Stimulated activated CD8-positive, alpha-beta memory T cell treated with anti-CD3 and anti-CD28 coated beads, Interleukin-12 subunit alpha, Interleukin-12 subunit beta, amount 100 ng/mL, for 4 hours (primary cell): ENCODE data around the gene NCR3LG1.
A peak's percentile ranks its signal among the peaks of the same experiment; 100 is the strongest.

Source experiments
- DNase-seq: peaks from one replicate; pipeline ENCODE4 v3.0.0-alpha.2; 2020; ENCODE audit warnings: low read depth

Gene NCR3LG1

DNA sequence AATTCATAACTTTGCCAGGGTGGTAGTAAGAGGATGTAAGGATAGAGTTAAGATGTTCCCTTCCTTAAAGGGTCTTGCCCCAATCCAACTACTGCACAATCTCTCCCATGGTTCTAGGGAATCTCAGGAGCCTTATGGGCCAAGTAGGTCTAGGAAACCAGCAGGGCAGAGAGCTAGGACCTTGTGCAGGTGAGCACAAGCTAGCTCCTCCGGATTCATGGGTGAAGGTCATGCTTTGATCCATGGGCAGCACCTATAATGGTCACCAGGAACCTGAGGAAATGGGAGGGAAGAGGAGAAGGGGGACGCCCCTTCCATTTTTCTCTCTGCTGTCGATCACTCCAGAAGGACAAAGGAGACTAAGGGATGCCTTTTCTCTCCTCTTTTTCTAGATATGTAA is 20.0 kb downstream of the NCR3LG1 start:
- DNase-seq, result no peak

DNA sequence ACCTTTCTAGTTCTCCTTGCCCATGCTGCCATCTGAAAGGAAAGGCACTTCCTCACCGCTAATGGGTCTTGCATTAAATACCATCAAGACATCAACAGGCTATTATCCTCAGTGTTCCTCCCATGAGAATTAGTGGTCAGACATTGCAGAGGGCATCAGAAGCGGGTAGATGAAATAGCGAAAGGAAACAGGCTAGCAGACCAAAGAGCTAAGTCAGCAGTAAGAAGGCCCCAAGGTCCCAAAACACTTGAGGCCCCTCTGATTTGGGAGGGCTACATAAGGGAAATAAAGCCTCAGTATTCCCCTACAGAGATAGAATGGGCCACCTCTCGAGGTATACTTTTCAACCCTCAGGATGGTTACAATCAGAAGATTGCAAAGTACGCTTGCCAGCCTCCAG is 23.9 kb downstream of the NCR3LG1 start:
- DNase-seq, result no peak

DNA sequence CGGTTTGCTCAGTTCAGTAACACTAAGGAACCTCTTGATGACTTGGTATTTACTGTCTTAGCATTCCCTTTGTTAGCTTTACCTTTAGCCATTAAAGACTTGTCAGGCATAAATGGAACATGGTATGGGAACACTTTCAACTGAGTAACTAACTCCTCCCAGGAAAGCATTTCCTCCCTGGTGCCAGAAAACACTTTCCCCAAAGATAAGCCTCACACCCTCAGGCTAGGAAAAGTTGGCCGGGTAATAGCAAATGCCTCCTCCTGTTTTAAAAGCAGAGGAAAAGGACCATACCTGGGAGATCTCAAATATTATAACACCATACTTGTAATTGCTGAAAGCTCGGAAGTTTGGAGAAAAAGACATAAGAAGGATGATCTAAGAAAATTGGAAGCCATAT is 24.9 kb downstream of the NCR3LG1 start:
- DNase-seq, result no peak

DNA sequence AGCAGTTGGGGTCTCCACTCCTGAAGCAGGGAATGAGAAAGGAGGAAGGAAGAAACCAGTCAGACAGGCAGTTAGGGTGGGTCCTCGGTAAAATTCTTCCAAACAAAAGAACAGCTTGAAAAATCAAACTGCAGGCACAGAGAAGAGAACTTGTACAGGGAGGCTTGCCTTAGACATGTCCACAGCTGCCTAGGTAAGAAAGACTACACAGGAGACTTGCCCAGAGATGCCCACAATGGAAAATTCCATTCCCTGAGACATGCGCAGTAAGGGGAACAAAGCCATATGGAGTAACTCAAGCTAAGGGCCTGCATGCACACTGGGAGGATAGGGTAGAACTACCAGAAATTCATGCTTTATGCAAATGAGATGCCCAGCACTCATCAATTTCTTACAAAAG is 27.1 kb downstream of the NCR3LG1 start:
- DNase-seq, result no peak

DNA sequence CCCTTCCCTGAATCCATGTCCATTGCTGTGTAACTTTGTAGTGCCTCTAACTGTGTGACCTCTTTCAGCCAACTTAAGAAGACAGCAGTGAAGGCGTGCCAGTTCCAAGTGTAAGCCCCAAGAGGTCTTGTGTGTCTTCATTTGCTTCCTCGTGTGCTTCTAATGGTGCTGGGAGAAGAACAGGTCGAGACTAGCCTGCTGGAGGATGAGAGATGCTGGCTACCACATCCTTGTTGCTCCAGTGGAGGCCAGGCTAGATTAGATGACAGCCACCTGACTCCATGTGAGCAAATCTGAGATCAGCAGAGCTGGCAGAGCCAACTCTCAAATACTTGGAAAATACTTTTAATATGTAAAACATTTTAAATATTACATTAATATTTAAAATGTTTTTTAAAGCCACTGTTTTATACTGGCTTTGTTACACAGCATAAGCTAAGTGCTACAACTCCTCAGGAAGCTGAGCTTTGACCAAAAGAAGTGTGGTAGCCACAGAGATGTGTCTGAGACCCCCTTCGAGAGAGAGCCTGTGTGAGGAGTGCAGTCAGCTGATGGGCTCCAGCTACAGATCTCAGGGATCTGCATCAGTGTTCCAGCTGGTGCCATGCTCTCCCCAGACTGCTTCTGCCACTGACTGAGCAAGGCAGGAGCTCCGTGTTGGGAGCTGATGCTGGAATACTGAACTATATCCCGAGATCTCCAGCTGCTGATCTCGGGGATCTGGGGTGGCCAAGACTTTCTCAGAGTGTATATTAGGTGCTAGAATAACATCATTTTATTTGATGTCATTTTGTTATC is 28.0 kb downstream of the NCR3LG1 start:
- DNase-seq, result no peak

DNA sequence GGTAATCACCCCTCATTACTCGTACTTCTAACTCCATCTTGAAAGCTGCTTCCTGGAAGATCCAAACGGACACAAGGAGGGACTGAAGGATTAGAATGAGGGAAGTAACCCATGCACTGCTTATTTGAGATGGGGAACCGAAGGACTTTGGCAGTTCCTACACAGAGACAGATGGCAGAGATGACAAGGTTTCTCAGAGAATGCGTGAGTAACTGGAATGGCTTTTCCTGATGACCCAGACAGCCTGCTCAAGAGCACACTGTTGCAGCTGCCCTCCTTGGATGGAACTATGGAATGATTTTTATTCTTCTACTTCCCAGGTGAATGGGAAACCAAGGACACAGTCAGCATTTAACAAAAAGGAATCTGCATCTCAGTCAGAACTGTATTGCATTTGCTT is 29.6 kb downstream of the NCR3LG1 start:
- DNase-seq, result no peak

DNA sequence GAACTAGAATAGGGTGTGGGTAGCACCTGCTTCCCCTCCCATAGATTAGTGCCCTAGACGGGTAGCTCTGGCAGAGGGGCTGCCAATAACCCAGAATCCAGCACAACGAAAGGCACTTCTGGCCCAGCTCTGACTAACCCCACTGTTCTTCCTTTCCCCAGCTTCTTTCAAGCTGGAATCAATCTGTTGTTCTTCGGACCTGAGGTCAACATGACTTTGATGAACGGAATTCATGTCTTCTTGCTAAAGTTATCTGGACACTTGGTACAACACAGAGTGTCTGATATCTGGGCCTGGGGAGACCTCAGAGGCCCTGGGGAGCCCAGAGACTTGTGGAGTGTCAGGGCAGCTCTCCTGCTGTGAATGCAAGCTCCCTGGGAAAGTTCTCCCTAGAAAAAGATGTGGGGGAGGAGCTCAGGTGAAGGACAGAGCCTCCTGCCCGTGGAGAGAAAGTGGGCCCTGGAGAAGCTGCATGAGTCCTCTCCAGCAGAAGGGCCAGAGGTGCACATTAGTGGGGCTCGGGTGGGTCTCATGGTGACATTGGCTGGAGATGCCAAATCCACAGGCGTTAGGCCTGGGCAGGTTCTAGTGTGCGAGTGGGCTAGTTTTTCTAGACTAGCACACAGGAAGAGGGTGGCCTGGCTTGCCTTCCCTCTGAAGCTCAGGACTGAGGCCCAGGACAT is 30.6 kb downstream of the NCR3LG1 start:
- DNase-seq, result no peak

DNA sequence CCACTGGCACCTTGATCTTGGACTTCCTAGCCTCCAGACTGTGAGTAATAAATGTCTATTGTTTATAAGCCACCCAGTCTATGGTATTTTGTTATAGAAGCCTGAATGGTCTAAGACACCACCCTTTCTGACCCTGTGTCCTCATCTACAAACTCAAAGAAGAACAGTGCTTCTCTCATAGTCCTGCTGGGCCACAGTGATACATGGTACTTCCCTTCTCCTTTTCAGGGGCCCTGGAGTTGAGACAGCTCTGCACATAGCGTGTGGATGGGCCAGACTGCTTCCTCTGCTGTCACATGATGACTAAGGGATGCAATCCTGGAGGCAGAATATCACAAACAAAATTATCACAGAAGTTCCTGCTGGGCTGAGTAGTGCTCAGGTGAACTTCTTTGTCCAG is 31.9 kb downstream of the NCR3LG1 start:
- DNase-seq, result no peak

DNA sequence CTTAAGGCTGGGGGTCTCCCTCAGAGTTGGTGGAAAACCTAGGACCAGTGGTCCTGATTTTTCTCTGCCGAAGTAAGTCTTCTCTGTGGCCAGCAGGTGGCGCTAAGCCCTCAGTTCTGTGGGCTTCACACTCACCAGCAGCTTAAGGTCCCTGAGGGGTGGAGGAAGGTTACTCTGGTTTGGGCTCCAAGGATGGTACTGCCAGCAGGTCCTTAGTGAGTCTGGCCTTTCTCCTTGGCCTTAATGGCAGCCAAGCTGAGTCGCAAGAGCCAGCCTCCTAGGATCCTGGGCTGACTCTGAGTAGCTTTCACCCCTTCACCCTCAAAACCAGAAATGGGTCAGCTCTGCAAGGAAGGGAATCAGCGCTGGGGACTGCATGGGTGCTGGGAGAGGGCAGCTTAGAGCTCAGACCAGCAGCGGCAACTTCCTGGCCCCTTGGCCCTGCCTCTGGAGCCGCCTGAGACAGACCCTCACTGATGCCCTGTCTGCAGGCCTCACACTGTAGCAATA is 32.5 kb downstream of the NCR3LG1 start:
- DNase-seq, result peak; percentile 53

DNA sequence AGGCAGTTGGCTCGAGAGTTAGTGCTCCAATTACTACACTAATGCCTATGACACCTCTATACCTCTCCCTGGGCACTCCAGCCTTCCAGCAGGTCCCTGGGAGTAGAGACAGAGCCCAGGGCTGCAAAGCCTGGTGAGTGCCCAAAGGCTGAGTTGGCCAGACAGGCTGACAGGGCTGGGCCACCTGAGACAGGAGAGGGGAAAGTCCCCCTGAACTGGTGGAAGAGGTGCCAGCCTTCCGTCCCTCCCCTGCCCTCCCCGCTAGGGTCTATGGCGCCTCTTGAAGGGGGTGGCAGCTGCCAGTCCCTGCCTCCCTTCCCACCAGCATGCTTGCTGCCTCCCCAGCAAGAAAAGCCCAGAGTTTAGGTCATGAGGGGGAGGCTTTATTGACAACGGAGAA is 33.9 kb downstream of the NCR3LG1 start:
- DNase-seq, result no peak

DNA sequence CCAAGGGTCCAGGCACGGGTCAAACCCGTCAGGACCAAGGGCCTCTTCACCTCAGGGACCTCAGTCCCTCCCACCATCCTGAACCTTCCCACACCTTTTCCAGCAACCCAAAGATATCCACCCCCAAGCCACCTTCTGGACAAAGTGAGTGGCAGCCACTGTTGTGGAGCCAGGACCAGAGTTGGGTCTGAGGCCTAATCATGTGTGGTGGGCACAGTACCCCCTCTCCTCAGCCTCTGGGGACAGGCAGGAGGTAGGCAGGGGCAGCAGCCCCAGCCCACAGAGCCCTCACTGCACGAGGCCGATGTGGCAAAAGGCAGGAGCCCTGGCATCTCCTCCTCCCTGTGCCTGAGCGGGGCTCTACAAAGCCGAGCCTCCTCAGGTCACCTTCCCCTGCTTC is 34.3 kb downstream of the NCR3LG1 start:
- DNase-seq, result no peak

DNA sequence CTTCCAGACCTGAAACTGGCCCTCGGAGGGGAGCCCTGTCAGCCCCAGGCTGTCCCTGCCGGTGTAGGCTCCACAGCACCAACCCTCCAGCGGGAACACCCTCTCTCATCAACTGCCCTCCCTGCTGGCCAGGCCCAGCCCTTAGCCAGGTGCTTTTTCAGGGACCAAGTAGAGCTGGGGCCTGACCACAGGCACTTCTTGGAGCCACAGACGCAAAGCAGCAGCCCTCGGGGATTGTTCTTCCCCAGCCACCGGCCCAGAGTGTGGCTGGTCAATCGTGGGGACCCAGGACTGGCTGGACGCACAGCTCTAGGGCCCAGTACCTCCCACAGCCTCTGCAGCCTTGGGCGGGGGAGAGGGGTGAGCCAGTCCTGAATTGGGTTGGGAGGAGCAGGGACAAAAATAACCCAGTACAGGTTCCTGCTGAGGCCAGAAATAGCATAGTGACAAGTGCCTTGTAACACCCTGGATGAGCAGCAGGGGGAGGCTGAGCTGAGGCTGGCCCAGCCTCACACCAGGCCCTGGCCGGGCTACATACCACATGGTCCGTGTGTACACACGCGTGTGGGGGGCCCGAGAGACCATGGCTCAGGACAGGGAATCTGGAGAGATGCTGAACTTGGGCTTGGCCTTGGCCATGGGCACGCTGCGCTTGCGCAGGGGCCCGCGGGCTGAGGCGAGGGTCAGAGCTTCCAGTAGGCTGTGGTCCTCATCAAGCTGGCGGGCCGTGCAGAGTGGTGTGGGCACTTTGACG is 34.9 kb downstream of the NCR3LG1 start:
- no peak for DNase-seq

DNA sequence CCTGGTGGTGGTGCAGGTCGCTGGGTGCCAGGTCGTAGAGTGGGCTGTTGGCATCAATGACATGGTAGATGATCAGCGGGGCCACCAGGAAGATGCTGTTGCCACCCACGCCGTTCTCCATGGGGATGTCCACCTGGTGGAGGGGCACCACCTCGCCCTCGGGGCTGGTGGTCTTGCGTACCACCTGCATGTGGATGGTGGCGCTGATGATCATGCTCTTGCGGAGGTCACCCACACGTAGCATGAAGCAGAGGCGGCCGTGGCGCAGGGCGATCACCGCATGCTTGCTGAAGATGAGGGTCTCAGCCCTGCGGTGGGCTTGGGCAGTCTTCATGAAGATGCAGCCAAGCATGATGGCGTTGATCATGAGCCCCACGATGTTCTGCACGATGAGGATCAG is 35.7 kb downstream of the NCR3LG1 start:
- no peak for DNase-seq

DNA sequence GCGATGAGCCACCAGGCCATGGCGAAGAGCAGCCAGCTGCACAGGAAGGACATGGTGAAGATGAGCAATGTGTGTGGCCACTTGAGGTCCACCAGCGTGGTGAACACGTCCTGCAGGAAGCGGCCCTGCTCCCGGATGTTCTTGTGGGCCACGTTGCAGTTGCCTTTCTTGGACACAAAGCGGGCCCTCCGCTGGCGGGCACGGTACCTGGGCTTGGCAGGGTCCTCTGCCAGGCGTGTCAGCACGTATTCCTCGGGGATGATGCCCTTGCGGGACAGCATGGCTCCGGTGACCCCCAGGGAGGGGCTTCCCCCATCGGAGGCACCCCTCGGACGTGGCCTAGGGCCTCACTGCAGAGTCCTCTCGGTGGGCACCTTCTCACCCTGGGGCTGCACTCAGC is 36.2 kb downstream of the NCR3LG1 start:
- DNase-seq, result no peak

DNA sequence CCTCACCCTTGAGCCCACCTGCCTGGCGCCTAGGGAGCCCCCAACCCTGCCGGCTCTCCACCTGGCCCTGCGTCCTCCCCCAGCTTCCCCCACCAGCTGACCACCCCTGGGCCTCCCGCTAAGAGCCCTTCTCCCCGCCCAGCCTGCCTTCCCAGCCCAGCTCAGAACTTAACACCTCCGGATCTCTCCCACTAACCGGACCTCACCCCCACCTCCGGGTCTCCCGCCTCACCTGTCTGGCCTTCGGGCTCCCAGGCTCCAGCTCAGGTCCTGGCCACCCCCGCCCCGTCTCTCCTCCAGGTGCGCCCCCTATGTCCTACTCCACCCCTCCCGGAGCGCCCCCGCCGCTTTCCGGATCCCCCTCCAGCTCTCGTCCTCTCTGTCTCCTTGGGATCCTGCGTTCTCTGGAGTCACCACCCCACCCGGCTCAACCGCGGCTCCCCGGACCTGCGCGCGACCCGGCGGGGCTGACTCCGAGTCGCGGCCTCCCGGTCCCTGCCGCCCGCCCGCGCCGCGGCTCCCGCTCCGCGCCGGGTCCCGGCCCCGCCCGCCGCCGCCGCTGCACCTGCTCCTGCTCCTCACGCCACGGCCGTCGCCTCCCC is 37.1 kb downstream of the NCR3LG1 start, which contains the start of gene KCNJ11:
TSS of gene KCNJ11 (minus strand) at position 51 of the 602 bp plus-strand sequence. CDS start 568 bp downstream, outside the sequence.
- DNase-seq, result no peak

DNA sequence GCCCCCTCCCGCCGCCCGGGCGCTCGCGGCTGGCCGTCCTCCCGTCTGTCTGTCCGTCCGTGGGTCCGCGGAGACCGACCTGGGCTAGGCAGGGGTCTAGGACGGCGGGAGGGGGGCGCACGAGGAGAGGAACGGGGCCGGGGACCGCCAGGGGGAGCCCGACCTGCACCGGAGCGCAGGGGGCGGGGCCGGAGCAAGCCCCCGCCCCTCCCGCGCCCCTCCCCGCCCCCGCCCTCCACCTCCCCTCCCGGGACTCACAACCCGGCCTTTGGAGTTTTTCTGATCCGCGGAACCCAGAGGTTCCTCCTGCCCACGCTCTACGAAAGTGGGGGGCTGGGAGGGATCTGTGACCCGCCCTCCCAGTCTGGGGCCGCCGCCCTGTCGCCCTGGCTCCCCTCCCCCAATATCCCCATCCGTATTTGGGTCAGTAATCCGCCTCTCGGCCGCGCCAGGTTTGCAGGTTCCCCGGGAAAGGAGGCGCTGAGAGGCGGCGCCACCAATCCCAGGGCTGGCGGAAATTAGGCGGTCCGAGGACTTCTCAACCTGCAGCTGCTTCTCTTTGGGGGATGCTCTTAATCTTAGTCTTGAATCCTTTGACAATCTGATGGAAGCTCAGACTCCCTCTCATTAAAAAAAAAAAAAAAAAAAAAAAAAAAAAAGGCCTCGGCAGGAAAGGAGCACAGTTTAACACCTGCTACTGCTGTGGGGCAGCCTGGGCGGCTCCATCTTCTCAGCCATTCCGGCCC is 37.8 kb downstream of the NCR3LG1 start:
- peak; percentile 72 for DNase-seq

DNA sequence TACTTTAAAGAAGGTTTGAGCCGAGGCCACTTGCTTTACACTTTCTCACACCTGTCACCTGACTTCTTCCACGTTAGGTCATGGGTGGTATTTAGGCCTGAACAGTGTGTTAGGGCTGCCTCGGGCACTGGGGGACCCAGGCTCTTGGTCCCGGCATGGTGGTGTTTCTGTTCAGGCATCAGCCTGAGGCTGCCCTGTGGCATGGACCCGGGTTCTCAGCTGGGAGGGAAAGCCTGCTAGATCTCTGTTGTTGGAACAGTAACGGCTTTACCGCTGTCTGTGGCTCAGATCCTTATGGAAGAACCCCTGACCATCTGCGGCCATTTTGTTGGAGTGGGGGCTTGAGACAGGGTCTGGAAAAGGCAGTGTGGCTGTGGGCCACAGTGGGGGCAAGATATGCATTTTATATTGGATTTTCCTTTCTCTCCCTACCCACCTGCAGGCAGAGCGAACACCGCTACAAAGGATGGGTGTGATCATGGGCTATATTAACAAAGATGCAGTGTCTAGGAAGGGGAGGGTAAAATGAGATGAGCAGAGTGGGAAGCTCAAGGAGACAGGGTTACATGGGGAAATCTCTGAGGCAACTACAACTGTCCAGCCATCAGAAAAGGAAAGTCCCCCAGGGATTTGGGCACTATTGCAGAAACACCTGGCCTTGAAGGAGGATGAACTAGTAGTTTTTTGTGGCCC is 38.5 kb downstream of the NCR3LG1 start:
- DNase-seq, result no peak

DNA sequence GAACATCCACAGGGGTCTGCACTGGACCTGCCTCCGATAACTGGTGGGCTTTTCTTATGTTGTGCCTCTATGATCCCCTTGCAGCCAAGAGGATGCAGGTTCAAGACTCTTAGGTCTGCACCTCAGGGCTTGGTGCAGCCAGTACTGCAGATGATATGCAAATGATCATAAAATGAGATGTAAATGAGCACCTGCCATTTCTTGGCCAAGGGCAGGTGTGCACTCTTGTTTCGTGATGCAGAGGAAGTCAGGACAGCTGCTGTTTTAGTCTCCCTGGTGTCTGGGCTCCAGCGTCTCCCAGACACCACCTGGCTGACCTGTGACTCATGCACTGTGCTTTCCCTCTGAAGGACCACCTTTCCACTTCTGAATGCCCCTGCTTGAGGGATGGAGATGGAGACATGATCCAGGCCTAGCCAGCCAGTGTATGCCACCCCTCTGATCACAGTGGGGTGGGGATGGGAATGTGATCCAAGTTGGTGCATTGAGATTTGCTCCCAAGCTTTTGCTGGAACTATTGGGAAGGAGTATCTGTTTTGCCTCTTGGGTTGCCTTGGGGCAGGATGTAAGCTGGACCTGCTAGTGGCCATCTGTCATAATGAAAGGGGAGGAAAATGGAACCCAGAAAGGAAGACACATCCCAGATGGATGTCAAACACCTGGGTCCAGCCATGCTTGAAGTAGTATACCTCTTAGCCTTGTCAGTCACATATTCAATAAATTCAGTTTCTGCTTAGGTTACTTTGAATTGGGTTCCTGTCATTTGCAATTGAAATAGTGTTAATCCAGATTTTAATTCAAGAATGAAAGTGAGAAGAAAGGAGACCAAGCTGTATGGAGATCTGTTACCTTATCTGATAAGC is 40.1 kb downstream of the NCR3LG1 start:
- DNase-seq, result no peak

DNA sequence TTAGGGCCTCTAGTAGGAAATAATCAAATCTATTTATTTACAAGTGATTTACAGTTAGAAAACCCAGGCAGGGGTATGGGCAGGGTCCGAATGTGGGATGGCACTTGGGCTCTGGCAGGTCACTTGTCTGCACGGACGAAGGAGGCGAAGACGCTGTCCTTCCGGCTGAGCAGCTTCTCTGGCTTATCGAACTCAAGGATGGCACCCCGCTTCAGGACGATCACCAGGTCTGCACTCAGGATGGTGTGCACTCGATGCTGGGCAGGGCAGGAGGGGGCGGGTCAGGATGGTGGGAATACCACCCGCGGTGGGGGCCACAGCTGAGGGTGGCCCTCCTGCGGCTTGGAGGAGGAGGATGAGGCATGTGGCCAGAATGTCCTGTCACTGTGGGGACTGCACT is 41.3 kb downstream of the NCR3LG1 start:
- no peak for DNase-seq

DNA sequence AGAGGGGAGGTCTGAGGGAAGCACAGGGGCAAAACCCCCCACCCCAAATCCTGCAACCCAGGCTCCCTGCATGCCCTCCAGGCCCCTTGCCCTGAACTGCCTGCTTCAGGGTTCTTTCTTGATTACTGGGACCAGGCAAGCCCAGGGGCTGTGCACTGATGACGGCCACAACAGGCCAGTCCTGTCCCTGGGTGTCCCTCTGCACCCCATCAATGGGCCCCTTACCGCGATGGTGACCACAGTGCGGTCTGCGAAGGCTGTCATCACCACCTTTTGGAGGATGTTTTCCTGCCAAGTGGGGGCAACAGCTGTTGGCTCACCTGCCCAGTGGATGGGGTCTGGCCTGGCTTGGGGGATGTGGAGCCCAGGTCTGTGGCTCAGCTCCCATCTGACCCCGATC is 41.9 kb downstream of the NCR3LG1 start:
- no peak for DNase-seq
